ENCODE results near the gene NPS.

DNA sequence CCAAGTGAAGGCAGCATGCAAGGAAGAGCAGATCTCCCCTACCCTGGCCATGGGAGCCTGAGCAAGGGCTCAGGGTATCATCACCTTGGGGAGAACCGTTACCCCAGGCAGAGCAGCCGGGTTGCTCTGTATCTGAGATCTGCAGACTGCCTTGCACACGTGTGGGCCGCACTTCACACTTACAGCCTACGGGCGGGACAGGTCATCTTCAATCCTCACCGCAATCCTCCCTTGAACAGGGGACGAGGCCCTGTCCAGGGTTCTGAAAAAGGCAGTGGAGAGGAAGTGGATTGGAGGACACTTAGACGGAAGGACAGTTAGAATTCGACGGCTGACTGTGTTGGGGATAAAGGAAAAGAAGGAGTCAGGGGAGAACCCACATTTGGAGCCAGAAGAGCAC lies 51.4 kb downstream of the NPS start:
- no peak for TF ChIP-seq EZH2 (IDR thresholded peaks at IDR 0.05; ENCODE audit: borderline replicate concordance, low read length)
- TF ChIP-seq, protein P1, sequence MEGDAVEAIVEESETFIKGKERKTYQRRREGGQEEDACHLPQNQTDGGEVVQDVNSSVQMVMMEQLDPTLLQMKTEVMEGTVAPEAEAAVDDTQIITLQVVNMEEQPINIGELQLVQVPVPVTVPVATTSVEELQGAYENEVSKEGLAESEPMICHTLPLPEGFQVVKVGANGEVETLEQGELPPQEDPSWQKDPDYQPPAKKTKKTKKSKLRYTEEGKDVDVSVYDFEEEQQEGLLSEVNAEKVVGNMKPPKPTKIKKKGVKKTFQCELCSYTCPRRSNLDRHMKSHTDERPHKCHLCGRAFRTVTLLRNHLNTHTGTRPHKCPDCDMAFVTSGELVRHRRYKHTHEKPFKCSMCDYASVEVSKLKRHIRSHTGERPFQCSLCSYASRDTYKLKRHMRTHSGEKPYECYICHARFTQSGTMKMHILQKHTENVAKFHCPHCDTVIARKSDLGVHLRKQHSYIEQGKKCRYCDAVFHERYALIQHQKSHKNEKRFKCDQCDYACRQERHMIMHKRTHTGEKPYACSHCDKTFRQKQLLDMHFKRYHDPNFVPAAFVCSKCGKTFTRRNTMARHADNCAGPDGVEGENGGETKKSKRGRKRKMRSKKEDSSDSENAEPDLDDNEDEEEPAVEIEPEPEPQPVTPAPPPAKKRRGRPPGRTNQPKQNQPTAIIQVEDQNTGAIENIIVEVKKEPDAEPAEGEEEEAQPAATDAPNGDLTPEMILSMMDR (conservative IDR thresholded peaks at IDR 0.05 in 1 of 2, IDR thresholded peaks at IDR 0.05 in 1 of 2; ENCODE audit: extremely low read depth in 1 of 2, insufficient read depth in 1 of 2, low read depth in 1 of 2, low read length in 2 of 2): no peak
